Measurements from ENCODE around the gene SAMD4A.

- TF ChIP-seq CTCF (IDR thresholded peaks at IDR 0.05) (no peak), POLR2A (IDR thresholded peaks at IDR 0.05) (no peak)
Measured at GRCh38 chr14:54787261-54787660, 220.3 kb downstream of the SAMD4A start.
